NCI-H1930 (cell line): Measurements from ENCODE around the gene GPR68.
"Not testable (repeated sequence)": the region's sequence is repeated elsewhere in the genome, so short reads cannot be mapped to it uniquely, and the experiment has no call there.

Experiments
- DNase-seq, 2 experiments: peaks; one replicate each; lab custom pipeline; 2025; lab: John Stamatoyannopoulos, UW

The GPR68 gene

GRCh38 chr14:91228112-91229004, 16.1 kb downstream of the GPR68 start:
- no peak for DNase-seq

DNA sequence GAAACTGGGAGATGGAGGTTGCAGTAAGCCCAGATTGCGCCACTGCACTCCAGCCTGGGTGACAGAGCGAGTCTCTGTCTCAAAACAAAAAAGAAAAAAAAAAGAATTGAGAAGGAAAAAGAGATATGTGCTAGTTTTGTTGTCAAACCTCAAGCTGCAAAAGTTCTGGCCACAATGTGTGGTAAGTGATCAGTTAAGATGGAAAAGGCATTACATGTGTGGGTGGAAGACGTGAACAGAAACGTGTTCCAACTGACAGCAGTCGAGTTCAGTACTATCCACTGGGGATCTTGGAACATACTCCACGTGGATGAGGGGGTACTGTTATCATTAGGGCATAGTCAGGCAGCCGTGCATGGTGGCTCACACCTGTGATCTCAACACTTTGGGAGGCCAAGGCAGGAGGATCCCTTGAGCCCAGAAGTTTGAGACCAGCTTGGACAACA, 17.3 kb downstream of the GPR68 start:
- no peak for DNase-seq

DNA sequence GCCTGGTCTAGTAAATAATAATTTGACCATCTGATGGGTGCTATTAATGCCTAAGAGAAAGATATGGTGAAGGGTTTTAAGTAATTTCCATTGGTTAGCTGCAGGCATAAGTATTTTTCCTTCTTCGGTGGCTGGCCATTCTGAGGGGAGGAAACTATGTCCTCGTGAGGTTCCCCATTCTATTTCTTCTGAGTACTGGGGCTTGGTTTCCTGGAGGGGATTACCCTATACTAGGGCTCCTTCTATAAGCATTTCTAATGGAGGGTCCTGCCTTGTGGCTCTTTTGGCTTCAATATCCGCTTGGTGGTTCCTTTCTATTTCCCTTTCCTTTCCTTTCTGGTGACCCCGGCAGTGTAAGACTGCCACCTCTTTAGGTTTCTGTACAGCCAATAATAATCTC, 18.1 kb downstream of the GPR68 start:
- DNase-seq, result not testable (repeated sequence)

DNA sequence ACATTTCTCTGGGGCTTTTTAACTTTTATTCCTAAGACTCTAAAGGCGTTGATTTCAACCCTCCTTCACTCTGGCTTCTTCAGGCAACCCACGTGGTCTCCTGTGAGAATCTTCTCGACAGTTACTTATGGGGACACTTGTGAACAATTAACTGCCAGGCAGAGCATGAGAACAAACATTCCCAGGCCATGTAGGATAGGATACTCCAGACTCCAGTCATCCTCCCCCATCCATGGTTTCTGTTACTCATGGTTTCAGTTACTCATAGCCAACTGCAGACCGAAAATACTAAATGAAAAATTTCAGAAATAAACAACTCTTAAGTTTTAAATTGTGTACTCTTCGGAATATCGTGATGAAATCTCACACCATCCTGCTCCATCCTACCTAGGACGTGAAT, 19.5 kb downstream of the GPR68 start:
- DNase-seq, result no peak

DNA sequence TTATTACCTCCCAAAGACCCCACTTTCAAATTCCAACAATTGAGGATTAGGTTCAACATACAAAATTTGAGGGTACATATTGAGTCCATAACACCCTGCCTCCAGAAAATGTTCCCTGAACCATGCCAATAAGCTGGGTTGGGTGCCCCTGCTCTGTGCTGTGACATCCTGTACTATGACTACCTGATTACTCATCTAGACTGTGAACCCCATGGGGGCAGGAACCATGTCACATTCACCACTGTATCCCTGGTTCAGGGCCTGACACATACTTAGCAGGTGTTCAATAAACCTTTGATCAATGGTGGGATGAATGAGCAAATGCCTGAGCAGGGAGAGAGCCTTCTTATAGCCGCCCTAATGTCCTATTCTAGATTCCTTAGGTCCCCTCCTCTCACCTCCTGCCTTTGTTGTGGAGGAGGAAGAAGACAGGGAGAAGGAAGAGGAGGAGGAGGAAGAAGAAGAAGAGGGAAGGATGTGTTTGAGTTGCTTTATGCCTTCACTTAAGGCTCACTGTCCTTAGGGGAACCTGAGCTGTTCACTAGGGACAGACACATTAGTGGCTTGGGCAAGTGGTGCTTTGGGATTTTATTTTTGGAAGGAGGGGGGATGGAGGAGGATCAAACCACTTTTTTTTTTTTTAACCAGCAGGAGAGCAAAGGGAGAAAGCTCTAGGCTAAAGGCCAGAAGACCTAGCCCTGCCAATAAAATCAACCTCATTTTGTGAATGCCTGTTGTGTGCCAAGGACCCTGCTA, 21.3 kb downstream of the GPR68 start:
- no peak for DNase-seq

DNA sequence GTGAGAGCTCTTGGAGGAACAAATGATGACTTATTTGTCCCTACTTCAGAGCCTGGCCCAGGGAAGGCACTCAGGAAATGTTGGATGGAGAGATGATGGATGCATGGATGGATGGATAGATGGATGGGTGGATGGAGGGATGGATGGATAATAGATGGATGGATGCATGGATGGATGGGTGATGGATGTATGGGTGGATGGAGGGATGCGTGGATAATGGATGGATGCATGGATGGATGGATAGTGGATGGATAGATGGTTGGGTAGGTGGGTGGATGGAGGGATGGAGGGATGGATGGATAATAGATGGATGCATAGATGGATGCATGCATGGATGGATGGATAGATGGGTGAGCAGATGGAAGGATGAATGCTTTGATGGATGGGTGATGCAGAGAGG, 23.2 kb downstream of the GPR68 start:
- no peak for DNase-seq

DNA sequence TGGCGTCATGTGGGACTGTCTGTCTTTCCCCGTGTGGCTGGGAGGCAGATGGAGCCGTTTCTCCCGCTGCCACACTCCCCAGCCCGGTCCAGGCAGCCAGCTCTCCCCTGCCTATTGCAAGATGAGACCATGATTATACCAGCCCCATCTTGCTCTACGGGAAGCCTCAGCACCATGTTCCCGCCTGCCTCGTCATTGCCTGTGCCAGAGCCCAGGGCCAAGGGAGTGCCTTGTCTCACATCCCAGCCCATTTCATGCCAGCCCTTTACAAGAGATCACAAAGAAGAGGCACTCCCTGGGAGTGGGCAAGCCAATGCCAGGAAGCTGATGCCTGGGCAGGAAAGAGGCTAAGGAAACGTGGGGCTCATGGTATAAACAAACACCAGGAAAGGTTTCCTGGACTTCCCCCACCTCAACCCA, 23.9 kb downstream of the GPR68 start:
- no peak for DNase-seq

GRCh38 chr14:91219517-91220389, 24.8 kb downstream of the GPR68 start:
- DNase-seq, result no peak

DNA sequence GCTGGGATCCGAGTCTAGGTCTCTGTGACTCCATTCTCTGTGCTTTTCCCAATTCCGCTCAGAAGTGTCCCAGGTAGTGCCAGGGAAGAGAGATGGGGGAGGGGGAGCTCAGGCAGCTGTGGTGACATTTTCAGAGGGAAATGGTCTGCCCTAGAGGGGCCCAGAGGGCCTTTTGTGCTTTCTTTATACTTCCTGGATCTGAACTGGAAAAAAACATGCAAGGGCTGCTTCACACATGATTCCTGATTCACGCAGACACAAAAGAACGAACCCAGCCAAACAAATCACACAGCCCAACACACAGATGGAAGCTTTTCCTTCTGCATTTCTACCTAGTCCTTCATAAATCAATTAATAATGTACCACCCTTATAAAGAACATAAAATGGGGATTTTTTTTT, 26.5 kb downstream of the GPR68 start:
- no peak for DNase-seq

DNA sequence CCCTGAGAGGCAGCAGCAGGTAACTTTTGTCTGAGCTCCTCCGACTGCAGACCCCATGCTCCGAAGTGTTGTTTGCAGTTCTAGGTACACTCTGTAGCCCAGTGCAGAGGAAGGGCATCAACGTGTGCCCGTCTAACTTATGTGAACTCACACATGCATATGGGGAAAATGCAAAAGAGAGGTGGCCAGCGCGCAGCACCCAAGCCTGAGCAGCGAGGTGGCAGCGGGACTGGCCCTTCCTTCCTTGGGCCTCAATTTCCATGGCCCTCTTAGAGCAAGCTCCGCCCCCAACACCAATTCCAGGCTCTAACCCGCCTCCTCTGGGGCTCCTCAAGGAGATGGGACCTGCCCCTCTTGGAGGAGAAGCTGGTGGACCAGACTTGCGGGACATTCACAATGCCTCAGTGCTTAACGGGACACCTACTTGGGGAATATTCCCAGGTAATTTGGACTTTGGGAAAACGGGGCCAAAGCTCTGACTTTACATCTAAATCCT, 27.7 kb downstream of the GPR68 start:
- DNase-seq, result no peak

DNA sequence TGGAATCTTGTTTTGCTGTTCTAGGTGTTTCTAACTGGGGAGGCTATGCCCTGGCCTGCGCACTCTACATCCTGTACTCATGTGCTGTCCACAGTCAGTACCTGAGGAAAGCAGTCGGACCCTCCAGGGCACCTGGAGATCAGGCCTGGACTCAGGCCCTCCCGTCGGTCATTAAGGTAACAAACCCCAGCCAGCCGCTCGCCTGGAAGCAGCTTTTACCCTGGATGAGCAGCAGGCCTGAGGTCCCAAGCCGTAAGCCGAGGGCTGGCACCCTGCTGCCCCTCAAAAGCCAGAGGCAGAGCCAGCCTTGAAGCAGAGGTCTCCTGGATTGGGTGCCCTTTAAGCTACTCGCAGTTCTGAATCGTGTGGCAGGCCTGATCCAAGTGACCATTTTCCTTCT, 29.1 kb downstream of the GPR68 start:
- no peak for DNase-seq

GRCh38 chr14:91214306-91214705, 30.2 kb downstream of the GPR68 start:
- DNase-seq, result no peak

DNA sequence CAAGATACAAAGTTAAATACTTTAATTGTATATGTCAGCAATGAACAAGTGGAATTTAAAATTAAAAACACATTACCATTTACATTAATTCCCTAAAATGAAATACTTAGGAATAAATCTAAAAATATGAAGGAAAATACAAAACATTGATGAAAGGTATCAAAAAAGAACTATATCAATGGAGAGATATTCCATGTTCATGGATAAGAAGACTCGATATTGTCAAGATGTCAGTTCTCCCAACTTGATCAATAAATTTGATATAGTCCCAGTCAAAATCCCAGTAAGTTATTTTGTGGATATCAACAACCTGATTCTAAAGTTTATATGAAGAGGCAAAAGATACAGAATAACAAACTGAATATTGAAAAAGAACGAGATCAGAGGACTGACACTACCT, 33.5 kb downstream of the GPR68 start:
- no peak for DNase-seq

GRCh38 chr14:91207008-91207407, 37.5 kb downstream of the GPR68 start:
- DNase-seq, result no peak

GRCh38 chr14:91205459-91205858, 39.0 kb downstream of the GPR68 start:
- no peak for DNase-seq

DNA sequence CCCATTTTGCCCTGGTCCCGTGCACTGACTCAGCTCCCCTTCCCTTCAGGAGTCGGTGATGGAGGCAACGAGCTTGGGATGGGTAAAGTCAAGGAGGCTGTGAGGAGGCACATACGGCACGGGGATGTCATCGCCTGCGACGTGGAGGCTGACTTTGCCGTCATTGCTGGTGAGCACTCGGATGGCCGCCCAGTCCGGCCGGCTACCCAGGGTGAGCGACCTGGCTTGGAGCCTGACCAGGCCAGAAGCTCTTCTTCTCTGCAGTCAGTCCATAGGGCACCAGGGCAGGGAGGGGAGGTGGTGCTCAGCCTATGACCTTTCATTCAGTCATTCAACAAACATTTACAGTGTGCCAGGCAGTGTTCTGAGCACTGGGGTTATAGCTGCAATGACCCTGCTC, 39.8 kb downstream of the GPR68 start:
- no peak for DNase-seq

DNA sequence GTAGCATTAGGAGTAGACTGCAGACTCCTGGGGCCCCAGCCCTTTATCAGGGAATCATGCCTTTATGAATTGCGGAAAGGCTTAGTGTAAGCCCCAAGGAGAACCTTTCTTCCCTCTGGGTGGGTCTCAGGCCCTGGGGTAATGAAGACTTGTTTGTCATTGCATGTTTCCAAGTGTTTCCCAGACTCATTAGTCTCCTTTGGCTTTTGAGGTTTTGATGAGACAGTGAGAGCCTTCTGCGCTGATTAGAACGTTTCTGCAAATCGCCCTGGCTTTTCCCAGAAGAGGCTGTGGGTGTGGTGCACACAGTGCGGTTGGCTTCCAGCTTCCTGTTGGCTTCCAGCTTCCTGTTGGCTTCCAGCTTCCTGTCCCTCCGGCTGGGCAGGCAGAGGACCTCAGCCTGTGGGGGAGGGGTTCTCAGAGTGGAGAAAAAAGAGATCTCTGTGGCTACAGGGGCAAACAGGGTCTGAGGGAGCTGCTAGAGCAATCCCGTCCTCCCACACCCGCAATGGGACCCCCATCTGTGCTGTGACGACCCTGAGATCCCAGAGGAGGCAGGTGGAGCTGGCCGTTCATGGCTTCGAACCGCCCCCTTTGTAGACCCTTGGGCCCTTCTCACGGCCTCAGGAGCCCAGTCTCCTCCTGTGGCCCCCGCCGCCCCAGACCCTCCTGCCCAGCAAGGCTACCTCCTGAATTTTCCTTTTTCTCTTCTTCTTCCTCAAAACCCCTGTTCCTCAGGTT, 42.1 kb downstream of the GPR68 start:
- DNase-seq, result no peak

DNA sequence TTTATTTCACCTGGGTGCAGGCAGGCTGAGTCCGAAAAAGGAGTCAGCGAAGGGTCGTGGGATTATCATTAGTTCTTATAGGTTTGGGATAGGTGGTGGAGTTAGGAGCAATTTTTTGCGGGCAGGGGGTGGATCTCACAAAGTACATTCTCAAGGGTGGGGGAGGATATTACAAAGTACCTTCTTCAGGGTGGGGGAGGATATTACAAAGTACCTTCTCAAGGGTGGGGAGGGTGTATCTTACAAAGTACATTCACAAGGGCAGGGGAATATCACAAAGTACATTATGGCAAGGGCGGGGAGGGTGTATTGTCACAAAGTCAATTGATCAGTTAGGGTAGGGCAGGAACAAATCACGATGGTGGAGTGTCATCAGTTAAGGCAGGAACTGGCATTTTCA, 43.7 kb downstream of the GPR68 start:
- not testable (repeated sequence) for DNase-seq

DNA sequence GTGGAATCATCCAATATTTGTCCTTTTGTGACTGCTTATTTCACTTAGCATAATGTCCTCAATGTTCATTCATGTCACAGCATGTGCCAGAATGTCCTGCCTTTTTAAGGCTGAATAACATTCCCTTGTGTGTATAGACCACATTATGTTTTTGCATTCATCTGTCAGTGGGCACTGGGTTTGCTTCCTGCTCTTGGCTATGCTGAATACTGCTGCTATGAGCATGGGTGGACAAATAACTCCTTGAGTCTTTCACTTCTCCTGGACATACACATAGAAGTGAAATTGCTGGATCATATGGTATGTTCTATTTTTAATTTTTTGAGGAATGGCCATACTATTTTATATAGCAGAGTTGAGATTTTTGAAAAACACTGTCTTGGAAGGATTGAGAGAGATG, 46.9 kb downstream of the GPR68 start:
- no peak for DNase-seq

GRCh38 chr14:91195881-91196280, 48.6 kb downstream of the GPR68 start:
- no peak for DNase-seq

DNA sequence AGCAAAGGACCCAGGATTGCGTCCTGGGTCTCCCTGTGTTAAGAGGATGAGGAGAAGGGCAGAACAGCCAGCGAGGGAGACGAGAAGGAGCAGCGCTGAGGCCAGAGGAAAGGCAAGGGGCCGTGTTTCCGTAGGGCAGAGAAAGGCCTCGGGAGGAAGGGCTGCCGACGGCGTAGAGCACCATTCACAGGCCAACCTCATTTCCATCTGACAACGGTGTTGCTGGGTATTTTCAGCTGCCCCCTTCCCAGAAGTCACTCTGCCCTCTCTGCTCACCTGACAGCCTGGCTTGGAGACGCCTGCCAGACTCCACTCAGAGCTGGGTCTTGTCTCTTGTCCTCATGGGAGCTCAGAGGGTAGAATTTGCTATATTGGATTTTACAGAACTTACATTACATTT, 51.4 kb downstream of the GPR68 start:
- no peak for DNase-seq
